BJ (cell line): ENCODE results near the gene FUT7. TPM values are rescaled to one million over a fixed set of nuclear protein-coding genes. Genes with fewer than 3 reads are reported as not detected.

Source experiments
- CTCF ChIA-PET: fragments of 350-600 bp; formaldehyde crosslinking; extraction: SDS; loops from one replicate; lab custom pipeline; 2021; ENCODE audit warnings: antibody characterized with exemption, inconsistent platforms; lab: Yijun Ruan, JAX
- POLR2A ChIA-PET: fragments of 300-600 bp; sonication (Branson Sonifier 250); formaldehyde crosslinking; extraction: SDS; loops from one replicate; lab custom pipeline; 2021; ENCODE audit warnings: antibody characterized with exemption; lab: Charles Lee
- DNase-seq: peaks from one replicate; pipeline ENCODE4 v3.0.0-alpha.2; 2011; ENCODE audit warnings: low read depth
- H3K27me3 ChIP-seq: 2 replicates; pipeline ENCODE4 v1.6.0; 2011; ENCODE audit warnings: low read length; ENCODE audit not compliant: control insufficient read depth, insufficient read depth
- H3K36me3 ChIP-seq: 2 replicates; pipeline ENCODE4 v1.5.1; 2011; ENCODE audit warnings: low read length; ENCODE audit not compliant: control insufficient read depth, insufficient read depth
- H3K4me3 ChIP-seq: 2 replicates; pipeline ENCODE4 v1.5.1; 2011; ENCODE audit warnings: low read depth, mild to moderate bottlenecking, control low read depth, low read length
- polyA plus RNA-seq: library from polyadenylated mRNA; depleted of rRNA; stranded (reverse); fragments of >200 nt; gene quantifications from 2 replicates; pipeline ENCODE4 v1.2.3, GENCODE V29; 2011
- TF ChIP-seq, protein P1 (sequence below): IDR thresholded peaks from 2 replicates; pipeline ENCODE4 v1.5.1; 2011; ENCODE audit warnings: low read depth, mild to moderate bottlenecking, control low read depth, inconsistent platforms, low read length, moderate library complexity; ENCODE audit not compliant: insufficient read depth

Gene FUT7
- polyA plus RNA-seq, 1 experiment: not detected

DNA sequence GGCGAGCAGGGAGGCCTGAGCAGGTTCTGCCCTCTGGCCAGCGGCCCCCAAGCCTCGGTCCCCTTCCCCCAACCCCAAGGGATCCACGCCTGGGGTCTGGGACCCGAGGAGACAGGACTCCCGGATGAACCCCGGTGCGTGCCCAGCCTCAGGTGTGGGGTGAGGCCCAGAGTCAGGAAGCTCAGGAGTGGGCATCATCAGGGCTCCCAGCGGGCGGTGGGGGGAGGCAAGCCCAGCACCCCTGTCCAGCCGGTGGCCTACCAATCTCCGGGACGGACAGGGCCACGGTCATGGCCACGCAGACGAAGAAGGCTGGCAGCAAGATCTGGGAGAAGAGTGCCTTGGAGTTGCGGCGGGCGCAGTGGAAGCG is 18.3 kb downstream of the FUT7 start:
- CTCF ChIA-PET: interaction anchor here (1.0 to 2.6 kb wide), 2 partner anchors 16 to 65 kb away, joined by 3 to 13 read pairs; no protein-coding TSS in a partner anchor
- Histone ChIP-seq H3K4me3 (no peak overlapping the region), H3K36me3 (peaks cover 24% of the 10 kb centered on the region), H3K27me3 (no peaks in the 10 kb centered on the region)
- DNase-seq: no peak
- POLR2A ChIA-PET: no interaction called here
- TF ChIP-seq, protein P1, sequence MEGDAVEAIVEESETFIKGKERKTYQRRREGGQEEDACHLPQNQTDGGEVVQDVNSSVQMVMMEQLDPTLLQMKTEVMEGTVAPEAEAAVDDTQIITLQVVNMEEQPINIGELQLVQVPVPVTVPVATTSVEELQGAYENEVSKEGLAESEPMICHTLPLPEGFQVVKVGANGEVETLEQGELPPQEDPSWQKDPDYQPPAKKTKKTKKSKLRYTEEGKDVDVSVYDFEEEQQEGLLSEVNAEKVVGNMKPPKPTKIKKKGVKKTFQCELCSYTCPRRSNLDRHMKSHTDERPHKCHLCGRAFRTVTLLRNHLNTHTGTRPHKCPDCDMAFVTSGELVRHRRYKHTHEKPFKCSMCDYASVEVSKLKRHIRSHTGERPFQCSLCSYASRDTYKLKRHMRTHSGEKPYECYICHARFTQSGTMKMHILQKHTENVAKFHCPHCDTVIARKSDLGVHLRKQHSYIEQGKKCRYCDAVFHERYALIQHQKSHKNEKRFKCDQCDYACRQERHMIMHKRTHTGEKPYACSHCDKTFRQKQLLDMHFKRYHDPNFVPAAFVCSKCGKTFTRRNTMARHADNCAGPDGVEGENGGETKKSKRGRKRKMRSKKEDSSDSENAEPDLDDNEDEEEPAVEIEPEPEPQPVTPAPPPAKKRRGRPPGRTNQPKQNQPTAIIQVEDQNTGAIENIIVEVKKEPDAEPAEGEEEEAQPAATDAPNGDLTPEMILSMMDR: no peak

- Histone ChIP-seq H3K36me3 (peaks cover 22% of the 10 kb centered on the region), H3K4me3 (no peak overlapping the region), H3K27me3 (no peaks in the 10 kb centered on the region)
- CTCF ChIA-PET: interaction anchor here (0.6 to 1.5 kb wide), 4 partner anchors 16 to 65 kb away, joined by 3 to 4 read pairs (median 3); partner anchors contain the start of gene NPDC1
- TF ChIP-seq, protein P1: no peak
- POLR2A ChIA-PET: no interaction called here
- no peak for DNase-seq
Measured at GRCh38 chr9:137012694-137013570, 19.0 kb downstream of the FUT7 start.

GRCh38 chr9:137011907-137012675 is 19.8 kb downstream of the FUT7 start:
- POLR2A ChIA-PET: interaction anchor here (0.6 kb wide), 1 partner anchor 156 kb away, joined by 3 read pairs; no protein-coding TSS in a partner anchor
- TF ChIP-seq, protein P1: no peak
- H3K4me3 ChIP-seq: no peak overlapping the region
- CTCF ChIA-PET: interaction anchor here (0.6 to 1.5 kb wide), 4 partner anchors 17 to 64 kb away, joined by 3 to 5 read pairs (median 4); partner anchors contain the start of gene NPDC1
- peaks cover 18% of the 10 kb centered on the region for H3K36me3 ChIP-seq
- DNase-seq: no peak
- H3K27me3 ChIP-seq: no peaks in the 10 kb centered on the region

DNA sequence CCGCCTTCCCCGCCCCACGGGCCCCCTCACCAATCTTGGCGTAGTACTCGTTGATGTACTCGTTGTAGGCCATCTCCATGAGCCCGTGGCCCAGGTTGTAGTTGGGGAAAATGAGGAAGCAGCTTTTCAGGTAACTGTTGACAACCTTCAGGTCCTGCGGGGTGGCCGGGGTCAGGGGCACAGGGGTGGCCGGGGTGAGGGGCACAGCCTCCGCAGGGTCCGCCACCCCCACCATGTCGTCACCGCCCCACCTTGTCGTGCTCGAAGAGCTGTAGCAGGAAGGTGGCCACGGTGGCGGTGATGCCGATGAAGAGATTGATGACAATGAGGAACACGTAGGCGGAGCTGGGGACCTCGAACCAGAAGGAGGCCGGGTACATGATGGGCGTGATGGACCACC is 20.7 kb downstream of the FUT7 start:
- ChIA-PET POLR2A (no interaction called here), CTCF (interaction anchor here (0.6 to 1.5 kb wide), 3 partner anchors 18 to 464 kb away, joined by 3 to 5 read pairs (median 4); no protein-coding TSS in a partner anchor)
- Histone ChIP-seq H3K27me3 (no peaks in the 10 kb centered on the region), H3K36me3 (peaks cover 14% of the 10 kb centered on the region), H3K4me3 (no peak overlapping the region)
- TF ChIP-seq, protein P1: no peak
- DNase-seq: no peak
